ENCODE data around the gene KATNAL1.
"Not testable (repeated sequence)": the region's sequence is repeated elsewhere in the genome, so short reads cannot be mapped to it uniquely, and the experiment has no call there.

KATNAL1 gene

DNA sequence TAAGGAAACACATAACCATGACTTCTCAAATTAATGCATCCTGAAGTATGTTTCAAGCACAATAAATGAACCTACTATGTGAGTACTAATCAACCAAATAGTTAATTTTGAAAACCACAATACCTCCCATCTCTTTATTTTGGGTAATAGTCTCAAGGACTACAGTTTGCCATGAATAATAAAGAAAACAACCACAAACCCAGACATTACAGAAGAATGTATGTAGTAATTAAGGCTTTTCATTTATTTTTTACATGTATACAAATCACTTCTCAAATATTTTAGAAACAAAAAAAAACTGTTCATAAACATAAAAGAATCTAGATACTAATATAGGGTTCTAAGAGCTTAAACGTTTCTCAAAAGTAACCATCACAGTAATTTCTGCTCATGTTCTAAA lies 6.8 kb downstream of the KATNAL1 start:
- DNase-seq (ENCODE audit: low read depth in 2 of 2) = peak in 1 of 2 donors; percentile 48
- TF ChIP-seq, protein P1, sequence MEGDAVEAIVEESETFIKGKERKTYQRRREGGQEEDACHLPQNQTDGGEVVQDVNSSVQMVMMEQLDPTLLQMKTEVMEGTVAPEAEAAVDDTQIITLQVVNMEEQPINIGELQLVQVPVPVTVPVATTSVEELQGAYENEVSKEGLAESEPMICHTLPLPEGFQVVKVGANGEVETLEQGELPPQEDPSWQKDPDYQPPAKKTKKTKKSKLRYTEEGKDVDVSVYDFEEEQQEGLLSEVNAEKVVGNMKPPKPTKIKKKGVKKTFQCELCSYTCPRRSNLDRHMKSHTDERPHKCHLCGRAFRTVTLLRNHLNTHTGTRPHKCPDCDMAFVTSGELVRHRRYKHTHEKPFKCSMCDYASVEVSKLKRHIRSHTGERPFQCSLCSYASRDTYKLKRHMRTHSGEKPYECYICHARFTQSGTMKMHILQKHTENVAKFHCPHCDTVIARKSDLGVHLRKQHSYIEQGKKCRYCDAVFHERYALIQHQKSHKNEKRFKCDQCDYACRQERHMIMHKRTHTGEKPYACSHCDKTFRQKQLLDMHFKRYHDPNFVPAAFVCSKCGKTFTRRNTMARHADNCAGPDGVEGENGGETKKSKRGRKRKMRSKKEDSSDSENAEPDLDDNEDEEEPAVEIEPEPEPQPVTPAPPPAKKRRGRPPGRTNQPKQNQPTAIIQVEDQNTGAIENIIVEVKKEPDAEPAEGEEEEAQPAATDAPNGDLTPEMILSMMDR (IDR thresholded peaks at IDR 0.05; ENCODE audit: low read depth, low read length) = no peak

DNA sequence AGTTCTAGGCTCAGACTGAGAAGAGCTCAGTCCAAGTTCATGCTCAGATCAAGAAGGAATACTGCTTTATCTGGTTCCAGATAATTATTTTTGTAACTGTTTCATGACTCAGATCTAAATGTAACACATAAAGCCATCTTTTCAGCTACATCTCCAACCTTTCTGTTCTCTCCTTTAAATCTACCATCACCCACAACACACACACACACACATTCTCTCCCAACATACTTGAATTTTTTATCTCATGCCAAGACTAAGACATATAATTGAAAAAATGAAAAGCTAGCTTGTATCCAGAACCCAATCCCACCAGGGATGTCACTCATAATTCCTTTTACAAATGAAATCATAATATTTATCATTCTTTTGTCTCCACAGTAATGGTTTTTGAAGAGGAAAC lies 7.6 kb downstream of the KATNAL1 start:
- TF ChIP-seq, protein P1 (IDR thresholded peaks at IDR 0.05; ENCODE audit: low read depth, low read length) = no peak
- no peak overlapping the region for H3K4me3 ChIP-seq (replicated peaks in 1 of 2; ENCODE audit: low read depth in 2 of 2, low read length in 2 of 2)
- peak in 1 of 2 donors; percentile 27 for DNase-seq (ENCODE audit: low read depth in 2 of 2)

More for the DNA sequence above, 6.8 kb downstream of the KATNAL1 start:
- H3K4me3 ChIP-seq (replicated peaks in 1 of 2; ENCODE audit: low read depth in 2 of 2, low read length in 2 of 2) = no peak overlapping the region

DNA sequence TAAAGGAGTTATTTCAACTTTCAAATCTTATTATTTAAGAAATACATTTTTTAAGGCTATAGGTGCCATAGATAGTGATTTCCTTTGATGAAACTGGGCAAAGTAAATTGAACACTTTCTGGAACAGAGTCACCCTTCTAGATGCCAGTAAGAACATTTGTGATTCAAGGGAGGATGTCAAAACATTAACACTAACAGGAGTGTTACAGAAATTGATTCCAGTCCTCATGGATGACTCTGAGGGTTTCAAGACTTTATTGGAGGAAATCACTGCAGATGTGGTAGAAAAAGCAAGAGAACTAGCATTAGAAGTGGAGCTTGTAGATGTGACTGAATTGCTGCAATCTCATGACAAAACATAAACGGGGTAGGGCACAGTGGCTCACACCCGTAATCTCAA lies 12.2 kb downstream of the KATNAL1 start:
- TF ChIP-seq, protein P1 (IDR thresholded peaks at IDR 0.05; ENCODE audit: low read depth, low read length) = no peak
- no peak overlapping the region for H3K4me3 ChIP-seq (replicated peaks in 1 of 2; ENCODE audit: low read depth in 2 of 2, low read length in 2 of 2)
- DNase-seq (ENCODE audit: low read depth in 2 of 2) = no peak

DNA sequence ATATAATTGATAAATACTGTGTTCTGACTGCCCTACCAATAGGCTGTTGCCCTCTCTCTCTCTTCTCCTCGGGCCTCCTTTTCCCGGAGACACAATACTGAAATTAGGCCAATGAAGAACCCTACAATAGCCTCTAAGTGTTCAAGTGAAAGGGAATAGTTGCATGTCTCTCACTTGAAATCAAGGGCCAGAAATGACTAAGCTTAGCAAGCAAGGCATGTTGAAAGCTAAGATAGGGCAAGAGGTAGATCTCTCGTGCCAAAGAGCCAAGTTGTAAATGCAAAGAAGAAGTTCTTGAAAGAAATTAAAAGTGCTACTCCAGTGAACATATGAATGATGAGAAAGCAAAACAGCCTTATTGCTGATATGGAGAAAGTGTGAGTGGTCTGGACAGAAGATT lies 13.3 kb downstream of the KATNAL1 start:
- TF ChIP-seq, protein P1 (IDR thresholded peaks at IDR 0.05; ENCODE audit: low read depth, low read length) = no peak
- DNase-seq (ENCODE audit: low read depth in 2 of 2) = no peak
- no peak overlapping the region for H3K4me3 ChIP-seq (replicated peaks in 1 of 2; ENCODE audit: low read depth in 2 of 2, low read length in 2 of 2)

DNA sequence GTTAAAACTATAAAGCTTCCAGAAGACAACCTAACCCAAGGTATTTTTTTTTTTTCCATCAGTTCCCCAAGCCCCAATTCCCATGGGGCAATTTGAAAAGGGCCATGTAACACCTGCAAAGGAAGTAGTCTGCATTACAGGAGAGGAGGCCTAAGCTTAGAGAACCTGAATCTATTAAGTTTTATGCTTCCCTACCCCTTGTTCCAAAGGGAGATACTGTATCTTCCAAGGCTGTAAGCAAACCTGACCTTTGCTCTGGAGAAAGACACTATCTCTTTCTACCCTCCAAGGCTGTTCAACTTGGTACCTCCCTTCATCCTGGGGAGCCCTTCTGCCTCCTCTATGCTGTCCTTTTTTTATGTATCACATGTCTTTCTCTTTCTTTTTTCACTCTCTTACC lies 15.0 kb downstream of the KATNAL1 start:
- DNase-seq (ENCODE audit: low read depth in 2 of 2) = no peak
- TF ChIP-seq, protein P1 (IDR thresholded peaks at IDR 0.05; ENCODE audit: low read depth, low read length) = no peak
- H3K4me3 ChIP-seq (replicated peaks in 1 of 2; ENCODE audit: low read depth in 2 of 2, low read length in 2 of 2) = no peak overlapping the region

DNA sequence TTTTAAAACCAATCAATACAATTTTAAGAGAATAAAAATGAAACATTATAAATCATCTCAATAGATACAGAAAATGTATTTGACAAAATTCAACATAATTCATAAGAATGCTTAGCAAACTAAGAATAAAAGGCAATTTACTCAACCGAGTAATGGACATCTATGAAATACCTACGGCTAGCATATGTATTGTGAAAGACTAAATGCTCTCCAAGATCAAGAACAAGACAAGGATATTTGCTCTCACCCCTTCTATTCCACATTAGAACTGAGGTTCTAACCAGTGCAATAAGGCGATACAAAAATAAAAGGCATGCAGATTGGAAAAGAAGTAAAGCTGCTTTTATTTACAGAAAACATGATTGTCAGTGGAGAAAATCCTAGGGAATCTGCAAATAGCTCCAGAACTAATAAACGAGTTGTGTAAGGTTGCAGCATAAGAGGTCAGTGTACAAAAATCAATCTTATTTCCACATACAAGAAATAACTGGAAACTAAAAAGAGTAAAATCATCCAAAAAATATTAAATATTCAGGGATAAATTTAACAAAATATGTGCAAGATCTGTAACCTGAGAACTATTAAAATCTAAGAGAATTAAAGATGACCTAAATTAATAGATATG lies 16.4 kb downstream of the KATNAL1 start:
- no peak for DNase-seq (ENCODE audit: low read depth in 2 of 2)
- no peak overlapping the region for H3K4me3 ChIP-seq (replicated peaks in 1 of 2; ENCODE audit: low read depth in 2 of 2, low read length in 2 of 2)
- TF ChIP-seq, protein P1 (IDR thresholded peaks at IDR 0.05; ENCODE audit: low read depth, low read length) = no peak

DNA sequence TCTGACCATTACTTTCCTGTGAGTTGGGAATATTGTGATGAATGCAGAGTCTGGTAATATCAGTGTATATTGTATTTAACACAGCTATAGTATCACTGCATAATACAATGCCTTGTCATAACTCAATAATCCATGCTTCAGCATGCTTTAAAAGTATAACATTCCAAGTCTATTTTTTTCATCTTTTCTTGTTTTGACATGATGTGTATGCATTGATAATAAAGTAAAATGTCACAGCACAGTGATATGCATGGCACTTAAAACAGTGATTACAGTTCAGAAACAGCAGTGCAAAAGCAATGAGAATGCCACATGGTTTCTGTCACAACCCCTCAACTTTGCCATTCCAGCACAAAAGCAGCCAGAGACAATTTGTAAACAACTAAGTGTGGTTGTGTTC lies 17.8 kb downstream of the KATNAL1 start:
- TF ChIP-seq, protein P1 (IDR thresholded peaks at IDR 0.05; ENCODE audit: low read depth, low read length) = no peak
- no peak for DNase-seq (ENCODE audit: low read depth in 2 of 2)
- H3K4me3 ChIP-seq (replicated peaks in 1 of 2; ENCODE audit: low read depth in 2 of 2, low read length in 2 of 2) = no peak overlapping the region

DNA sequence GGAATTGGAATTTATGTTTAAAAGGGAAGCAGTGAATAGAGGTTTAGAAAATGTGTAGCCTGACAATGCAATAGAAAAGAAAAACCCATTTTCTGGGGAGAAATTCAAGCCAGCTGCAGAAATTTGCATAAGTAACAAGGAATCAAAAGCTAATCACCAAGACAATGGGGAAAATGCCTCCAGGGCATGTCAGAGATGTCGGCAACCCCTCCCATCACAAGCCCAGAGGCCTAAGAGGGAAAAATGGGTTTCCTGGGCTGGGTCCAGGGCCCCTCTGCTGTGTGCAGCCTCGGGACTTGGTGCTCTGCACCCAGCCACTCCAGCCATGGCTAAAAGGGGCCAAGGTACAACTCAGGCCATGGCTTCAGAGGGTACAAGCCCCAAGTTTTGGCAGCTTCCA lies 21.3 kb downstream of the KATNAL1 start:
- not testable (repeated sequence) for DNase-seq (ENCODE audit: low read depth in 2 of 2); H3K4me3 ChIP-seq (replicated peaks in 1 of 2; ENCODE audit: low read depth in 2 of 2, low read length in 2 of 2)

Measured in cardiac fibroblast (primary cell).